Inflammatory macrophage (primary cell): ENCODE results near the gene SPATA20.

Experiments
- DNase-seq, 2 donors: peaks; one replicate each; pipeline ENCODE4 v3.0.0-alpha.2; 2020 to 2022

Gene SPATA20

GRCh38 chr17:50540560-50541401 lies 6.2 kb upstream of the SPATA20 start:
- DNase-seq, result no peak

- no peak for DNase-seq
Measured at GRCh38 chr17:50541402-50541715, 5.6 kb upstream of the SPATA20 start.

GRCh38 chr17:50541716-50542688 lies 5.0 kb upstream of the SPATA20 start:
- peak; percentile 86 to 91 for DNase-seq

- no peak for DNase-seq
Measured at GRCh38 chr17:50542795-50543774, 3.9 kb upstream of the SPATA20 start.

GRCh38 chr17:50544516-50544915 lies 2.5 kb upstream of the SPATA20 start:
- DNase-seq, result peak; percentile 59 to 66

GRCh38 chr17:50545311-50545710 lies 1.7 kb upstream of the SPATA20 start:
- no peak for DNase-seq

- DNase-seq, result no peak
Measured at GRCh38 chr17:50546701-50547034, 306 bp upstream of the SPATA20 start.

GRCh38 chr17:50547736-50548083 lies 736 bp downstream of the SPATA20 start:
- no peak for DNase-seq

- no peak for DNase-seq
Measured at GRCh38 chr17:50548831-50549230, 1.9 kb downstream of the SPATA20 start.

- DNase-seq, result no peak
Measured at GRCh38 chr17:50549256-50549941, 2.4 kb downstream of the SPATA20 start.

- no peak for DNase-seq
Measured at GRCh38 chr17:50549969-50550368, 3.0 kb downstream of the SPATA20 start.

GRCh38 chr17:50550661-50551432 lies 3.9 kb downstream of the SPATA20 start:
- DNase-seq, result peak; percentile 59 to 78

- no peak for DNase-seq
Measured at GRCh38 chr17:50551433-50551815, 4.5 kb downstream of the SPATA20 start.

- DNase-seq, result no peak
Measured at GRCh38 chr17:50551884-50552283, 4.9 kb downstream of the SPATA20 start.

- DNase-seq, result no peak
Measured at GRCh38 chr17:50554201-50554600, 7.2 kb downstream of the SPATA20 start.

- DNase-seq, result no peak
Measured at GRCh38 chr17:50556803-50557202, 9.8 kb downstream of the SPATA20 start.

GRCh38 chr17:50557630-50558029 lies 10.7 kb downstream of the SPATA20 start:
- no peak for DNase-seq

GRCh38 chr17:50558091-50558490 lies 11.1 kb downstream of the SPATA20 start:
- DNase-seq, result no peak

GRCh38 chr17:50558581-50558940 lies 11.6 kb downstream of the SPATA20 start:
- DNase-seq, result no peak

- peak; percentile 44 to 55 for DNase-seq
Measured at GRCh38 chr17:50558941-50559614, 12.1 kb downstream of the SPATA20 start.
